HCT116 (cell line): ENCODE results near the gene PADI4. TPM values are rescaled to one million over a fixed set of nuclear protein-coding genes. Genes with fewer than 3 reads are reported as not detected.

Source experiments
- ATAC-seq: fragments of 200-7000 bp; cut with Tn5 transposase; 2 replicates; pipeline ENCODE4 v1.9.1; 2020; ENCODE audit warnings: mild to moderate bottlenecking, moderate library complexity
- BruUV-seq: library from RNA; stranded (reverse); fragments of 400-500 nt; replicated peaks from 2 replicates; lab custom pipeline; 2021; lab: Mats Ljungman, UMichigan
- CTCF ChIA-PET: fragments of 300-600 bp; sonication (Branson Sonifier 250); formaldehyde crosslinking; loops from one replicate; lab custom pipeline; 2021; ENCODE audit warnings: antibody characterized with exemption; lab: Charles Lee
- POLR2A ChIA-PET: fragments of 300-600, 350-600 bp; sonication (Branson Sonifier 250); formaldehyde crosslinking; loops from one replicate; lab custom pipeline; 2021; ENCODE audit warnings: antibody characterized with exemption; lab: Charles Lee
- RAD21 ChIA-PET, 2 experiments: fragments of 300-600 bp; sonication (Branson Sonifier 250); formaldehyde crosslinking; loops; one replicate each; lab custom pipeline; 2023; ENCODE audit warnings: low total read pairs in 2 of 2; ENCODE audit not compliant: uncharacterized antibody in 2 of 2, unreplicated experiment in 2 of 2, low non-redundant PET in 1 of 2; lab: Charles Lee
- DNase-seq: peaks from one replicate; pipeline ENCODE4 v3.0.0-alpha.2; 2010; ENCODE audit warnings: low read depth, low spot score
- H2AFZ ChIP-seq: fragments of 200-600 bp; shearing (Covaris generic), sonication (generic); 2 replicates; pipeline ENCODE4 v1.6.1; 2017; ENCODE audit warnings: low read depth, mixed run types, mixed read lengths, antibody characterized with exemption, low read length; ENCODE audit not compliant: poor library complexity, severe bottlenecking
- H3K27ac ChIP-seq: 2 replicates; pipeline ENCODE4 v1.5.1; 2012; ENCODE audit warnings: low read depth, low read length
- H3K27me3 ChIP-seq: fragments of 200-600 bp; sonication (generic); 2 replicates; pipeline ENCODE4 v1.6.1; 2016; ENCODE audit warnings: mixed run types, low read length, mixed read lengths; ENCODE audit not compliant: insufficient read depth
- H3K36me3 ChIP-seq, 2 experiments: fragments of 200-500 bp in 1 of 2; fragments of 200-600 bp in 1 of 2; sonication (Bioruptor generic) in 1 of 2; sonication (generic) in 1 of 2; 2 replicates each; pipeline versions ENCODE4 v1.5.1 to v1.6.1; 2014 to 2016; ENCODE audit warnings: low read length in 2 of 2, inconsistent platforms in 1 of 2, mixed read lengths in 1 of 2, mixed run types in 1 of 2; ENCODE audit not compliant: insufficient read depth in 2 of 2, control insufficient read depth in 1 of 2
- H3K4me1 ChIP-seq, 2 experiments: fragments of 200-600 bp in 1 of 2; sonication (generic) in 1 of 2; 2 replicates each; pipeline versions ENCODE4 v1.5.1 to v1.6.1; 2012 to 2017; ENCODE audit warnings: low read length in 2 of 2, inconsistent platforms in 1 of 2, mild to moderate bottlenecking in 1 of 2, mixed read lengths in 1 of 2, mixed run types in 1 of 2, moderate library complexity in 1 of 2; ENCODE audit not compliant: insufficient read depth in 2 of 2, control insufficient read depth in 1 of 2
- H3K4me2 ChIP-seq: fragments of 200-600 bp; sonication (generic); 2 replicates; pipeline ENCODE4 v1.6.1; 2017; ENCODE audit warnings: mixed run types, low read length, mixed read lengths
- H3K4me3 ChIP-seq, 2 experiments: fragments of 200-600 bp in 1 of 2; sonication (generic) in 1 of 2; replicated peaks in 1 of 2; 2 replicates each; pipeline ENCODE4 v1.5.1; 2011 to 2016; ENCODE audit warnings: low read length in 2 of 2, control low read depth in 1 of 2, low read depth in 1 of 2, mild to moderate bottlenecking in 1 of 2, mixed read lengths in 1 of 2, mixed run types in 1 of 2
- H3K79me2 ChIP-seq: fragments of 200-600 bp; sonication (generic); 2 replicates; pipeline ENCODE4 v1.6.1; 2017; ENCODE audit warnings: mild to moderate bottlenecking, mixed run types, low read length, moderate library complexity, mixed read lengths; ENCODE audit not compliant: insufficient read depth
- H3K9ac ChIP-seq: fragments of 200-600 bp; sonication (generic); 2 replicates; pipeline ENCODE4 v1.6.1; 2016; ENCODE audit warnings: low read length, mixed read lengths
- H3K9me2 ChIP-seq: fragments of 200-600 bp; sonication (generic), shearing (Covaris generic); 2 replicates; pipeline ENCODE4 v1.6.1; 2017; ENCODE audit warnings: mixed run types, mild to moderate bottlenecking, moderate library complexity; ENCODE audit not compliant: insufficient read depth
- H3K9me3 ChIP-seq, 2 experiments: fragments of 200-500 bp in 1 of 2; fragments of 200-600 bp in 1 of 2; sonication (Bioruptor generic) in 1 of 2; sonication (generic) in 1 of 2; 2 replicates each; pipeline ENCODE4 v1.6.1; 2014 to 2017; ENCODE audit warnings: low read length in 2 of 2, mixed read lengths in 2 of 2, inconsistent platforms in 1 of 2, low read depth in 1 of 2, mild to moderate bottlenecking in 1 of 2, mixed run types in 1 of 2, moderate library complexity in 1 of 2; ENCODE audit not compliant: control insufficient read depth in 1 of 2, insufficient read depth in 1 of 2
- H4K20me1 ChIP-seq: fragments of 200-600 bp; sonication (generic), shearing (Covaris generic); 2 replicates; pipeline ENCODE4 v1.6.1; 2017; ENCODE audit warnings: mixed run types, mild to moderate bottlenecking, moderate library complexity; ENCODE audit not compliant: insufficient read depth
- CEBPB ChIP-seq: IDR thresholded peaks from 2 replicates; pipeline ENCODE4 v1.6.1; 2012; ENCODE audit warnings: low read depth
- POLR2A ChIP-seq: IDR thresholded peaks from 2 replicates; pipeline ENCODE4 v1.7.0; 2011; ENCODE audit warnings: borderline replicate concordance; ENCODE audit not compliant: insufficient read depth, insufficient read length; ENCODE audit errors: extremely low read depth
- RAD21 ChIP-seq: IDR thresholded peaks from 2 replicates; pipeline ENCODE4 v1.6.1; 2012; ENCODE audit warnings: low read depth, mild to moderate bottlenecking
- SIN3A ChIP-seq: IDR thresholded peaks from 2 replicates; pipeline ENCODE4 v1.6.1; 2012; ENCODE audit warnings: low read depth
- SRF ChIP-seq: IDR thresholded peaks from 2 replicates; pipeline ENCODE4 v1.6.1; 2012; ENCODE audit warnings: low read depth
- TCF7L2 ChIP-seq: IDR thresholded peaks from 2 replicates; pipeline ENCODE4 v1.7.0; 2011; ENCODE audit warnings: borderline replicate concordance, inconsistent platforms; ENCODE audit not compliant: insufficient read depth, insufficient read length; ENCODE audit errors: extremely low read depth
- YY1 ChIP-seq: IDR thresholded peaks from 2 replicates; pipeline ENCODE4 v1.6.1; 2011; ENCODE audit warnings: low read length, low read depth, moderate library complexity, mild to moderate bottlenecking; ENCODE audit not compliant: insufficient replicate concordance; ENCODE audit errors: extremely low read depth
- intact Hi-C: fragments of 100-400 bp; cut with micrococcal nuclease; formaldehyde crosslinking; loops from 2 replicates; pipeline ENCODE4 v1.10.0; 2022
- total RNA-seq: library from RNA; stranded (reverse); gene quantifications from one replicate; pipeline ENCODE4 v1.2.1, GENCODE V29; 2021; ENCODE audit not compliant: unreplicated experiment
- TF ChIP-seq, protein P1 (sequence below): IDR thresholded peaks from 2 replicates; pipeline ENCODE4 v1.6.1; 2012
- TF ChIP-seq, protein P2 (sequence below), 3 experiments: fragments of 200-600 bp in 1 of 3; sonication (generic) in 1 of 3; IDR thresholded peaks in 2 of 3; conservative IDR thresholded peaks in 1 of 3; 2 replicates each; pipeline ENCODE4 v1.5.1; 2012 to 2017; ENCODE audit warnings: low read depth in 2 of 3, low read length in 2 of 3, antibody characterized with exemption in 1 of 3, borderline replicate concordance in 1 of 3, control low read depth in 1 of 3, mild to moderate bottlenecking in 1 of 3, mixed read lengths in 1 of 3, mixed run types in 1 of 3, moderate library complexity in 1 of 3; ENCODE audit not compliant: insufficient read depth in 1 of 3

PADI4 gene
- total RNA-seq, 1 experiment from 2014 or later, result 0.44 TPM

DNA sequence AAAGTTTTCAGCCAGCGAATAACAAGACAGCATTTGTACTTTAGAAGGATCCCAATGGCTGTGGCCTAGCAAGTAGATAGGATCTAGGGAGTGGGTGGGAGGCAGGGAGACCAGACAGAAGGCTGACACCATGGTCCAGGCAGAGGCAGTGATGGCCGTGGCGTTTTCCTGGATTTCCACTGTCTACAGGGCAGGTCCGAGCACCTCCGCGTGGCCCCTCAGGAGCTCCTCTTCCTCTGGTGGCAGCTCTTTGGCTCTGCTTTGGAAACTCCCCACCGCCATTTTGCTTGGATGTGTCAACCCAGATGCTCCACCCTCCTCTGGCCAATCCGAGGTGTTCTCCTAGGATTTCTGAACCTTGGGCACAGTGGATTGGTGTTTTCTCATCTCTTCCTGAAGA, 25.1 kb downstream of the PADI4 start:
- Histone ChIP-seq H3K9ac (no peak overlapping the region), H3K9me3 (peaks cover 0 to 4% of the 10 kb centered on the region in 2 experiments; a peak in 1 of 4 replicates), H3K4me2 (no peak overlapping the region), H3K27ac (no peak overlapping the region), H3K4me1 (peaks cover 0 to 3% of the 10 kb centered on the region in 2 experiments; a peak in 1 of 4 replicates), H3K79me2 (no peaks in the 10 kb centered on the region), H2AFZ (no peak overlapping the region), H3K4me3 (no peak overlapping the region), H3K27me3 (no peaks in the 10 kb centered on the region), H3K9me2 (no peaks in the 10 kb centered on the region), H4K20me1 (no peaks in the 10 kb centered on the region)
- ATAC-seq, result no peak
- RAD21 ChIA-PET, result no interaction called here
- DNase-seq, result no peak
- no TSS peak for BruUV-seq
- TF ChIP-seq, protein P1, sequence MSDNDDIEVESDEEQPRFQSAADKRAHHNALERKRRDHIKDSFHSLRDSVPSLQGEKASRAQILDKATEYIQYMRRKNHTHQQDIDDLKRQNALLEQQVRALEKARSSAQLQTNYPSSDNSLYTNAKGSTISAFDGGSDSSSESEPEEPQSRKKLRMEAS, result no peak
- TF ChIP-seq POLR2A (no peak), SRF (no peak), YY1 (no peak), TCF7L2 (no peak)
- TF ChIP-seq, all 23 proteins: peak for 0
- H3K36me3 ChIP-seq, result no peaks in the 10 kb centered on the region
- CTCF ChIA-PET, result no interaction called here
- POLR2A ChIA-PET, result no interaction called here
- intact Hi-C loops, result no loop called here

- ChIA-PET POLR2A (no interaction called here), CTCF (interaction anchor here (0.6 to 2.1 kb wide), 6 partner anchors 14 to 211 kb away, joined by 3 to 12 read pairs (median 3); no protein-coding TSS in a partner anchor), RAD21 (interaction anchor here in 1 of 2 experiments (1.0 kb wide), 1 partner anchor 12 kb away, joined by 3 read pairs; no protein-coding TSS in a partner anchor)
- Histone ChIP-seq H3K9me2 (no peaks in the 10 kb centered on the region), H3K9ac (no peak overlapping the region), H4K20me1 (no peaks in the 10 kb centered on the region), H3K4me3 (no peak overlapping the region), H3K4me2 (peak overlapping the region; percentile 33; the same call in 1 of the 2 replicates), H3K79me2 (no peaks in the 10 kb centered on the region), H3K4me1 (peaks cover 4 to 11% of the 10 kb centered on the region in 2 experiments), H3K27ac (no peak overlapping the region), H2AFZ (peak overlapping the region; percentile 93), H3K27me3 (no peaks in the 10 kb centered on the region), H3K36me3 (no peaks in the 10 kb centered on the region), H3K9me3 (no peaks in the 10 kb centered on the region)
- TF ChIP-seq SIN3A (no peak), RAD21 (peak; percentile 75), CEBPB (no peak)
- TF ChIP-seq, protein P2, sequence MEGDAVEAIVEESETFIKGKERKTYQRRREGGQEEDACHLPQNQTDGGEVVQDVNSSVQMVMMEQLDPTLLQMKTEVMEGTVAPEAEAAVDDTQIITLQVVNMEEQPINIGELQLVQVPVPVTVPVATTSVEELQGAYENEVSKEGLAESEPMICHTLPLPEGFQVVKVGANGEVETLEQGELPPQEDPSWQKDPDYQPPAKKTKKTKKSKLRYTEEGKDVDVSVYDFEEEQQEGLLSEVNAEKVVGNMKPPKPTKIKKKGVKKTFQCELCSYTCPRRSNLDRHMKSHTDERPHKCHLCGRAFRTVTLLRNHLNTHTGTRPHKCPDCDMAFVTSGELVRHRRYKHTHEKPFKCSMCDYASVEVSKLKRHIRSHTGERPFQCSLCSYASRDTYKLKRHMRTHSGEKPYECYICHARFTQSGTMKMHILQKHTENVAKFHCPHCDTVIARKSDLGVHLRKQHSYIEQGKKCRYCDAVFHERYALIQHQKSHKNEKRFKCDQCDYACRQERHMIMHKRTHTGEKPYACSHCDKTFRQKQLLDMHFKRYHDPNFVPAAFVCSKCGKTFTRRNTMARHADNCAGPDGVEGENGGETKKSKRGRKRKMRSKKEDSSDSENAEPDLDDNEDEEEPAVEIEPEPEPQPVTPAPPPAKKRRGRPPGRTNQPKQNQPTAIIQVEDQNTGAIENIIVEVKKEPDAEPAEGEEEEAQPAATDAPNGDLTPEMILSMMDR (IDR thresholded peaks at IDR 0.05 in 2 of 3, conservative IDR thresholded peaks at IDR 0.05 in 1 of 3; ENCODE audit: borderline replicate concordance in 1 of 3, insufficient read depth in 1 of 3, low read depth in 2 of 3, low read length in 2 of 3), result peak; percentile 85 to 97 (median 89)
- ATAC-seq (peak; percentile 95), DNase-seq (peak; percentile 37)
- no TSS peak for BruUV-seq
- intact Hi-C loops, result loop anchor here (1.0 kb wide), 2 partner anchors 210 to 277 kb away; no protein-coding TSS in a partner anchor
These were observed 28.1 kb downstream of the PADI4 start for GRCh38 chr1:17335821-17336710.
